SIG-M5 treated with dmso at 0.1 percent for 504 hours (cell line): ENCODE measurements around the gene BRSK1.

Experiments
- DNase-seq: peaks from one replicate; lab custom pipeline; 2025; ENCODE audit not compliant: unreplicated experiment; lab: John Stamatoyannopoulos, UW

Gene BRSK1

DNA sequence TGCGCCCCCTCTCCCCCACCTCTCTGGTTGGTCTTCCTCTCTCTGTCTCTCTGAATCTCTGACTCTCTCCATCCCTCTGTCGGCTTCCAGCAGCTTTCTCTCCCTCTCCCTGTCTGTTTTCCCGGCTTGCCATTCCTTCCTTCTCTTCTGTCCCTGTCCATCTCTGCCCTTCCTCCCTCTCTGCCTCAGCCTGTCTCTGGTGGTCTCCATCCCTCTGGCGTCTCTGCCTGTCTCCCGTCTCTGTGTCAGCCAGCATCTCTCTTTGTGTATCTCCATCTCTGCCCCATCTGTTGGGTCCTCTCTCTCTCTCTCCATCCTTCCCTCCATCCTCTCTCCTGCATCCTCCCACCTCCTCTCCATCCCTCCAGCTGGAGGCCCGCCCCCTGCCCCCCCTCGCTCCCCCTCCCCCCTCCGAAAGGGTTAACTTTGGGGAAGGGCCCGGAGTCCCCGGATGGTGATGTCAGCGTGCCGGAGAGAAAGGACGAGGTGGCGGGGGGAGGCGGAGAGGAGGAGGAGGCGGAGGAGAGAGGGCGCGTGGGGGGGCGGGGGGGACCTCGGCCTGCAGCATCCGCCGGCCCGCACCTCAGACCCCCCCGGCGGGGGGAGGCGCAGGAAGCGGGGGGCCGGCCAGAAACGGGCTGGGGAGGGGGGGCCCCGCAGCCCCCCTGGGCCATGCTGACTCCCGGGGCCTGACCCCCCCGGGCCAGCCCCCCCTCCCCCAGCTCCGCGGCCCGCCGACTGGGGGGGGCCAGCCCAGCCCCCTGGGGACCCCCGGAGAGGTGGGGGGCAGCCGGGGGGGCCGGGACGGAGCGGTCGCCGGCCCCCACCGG is at the start of gene BRSK1:
TSS of gene BRSK1 (plus strand) at position 450 of the 830 bp plus-strand sequence. CDS start 446 bp downstream, outside the sequence.
- no peak for DNase-seq

DNA sequence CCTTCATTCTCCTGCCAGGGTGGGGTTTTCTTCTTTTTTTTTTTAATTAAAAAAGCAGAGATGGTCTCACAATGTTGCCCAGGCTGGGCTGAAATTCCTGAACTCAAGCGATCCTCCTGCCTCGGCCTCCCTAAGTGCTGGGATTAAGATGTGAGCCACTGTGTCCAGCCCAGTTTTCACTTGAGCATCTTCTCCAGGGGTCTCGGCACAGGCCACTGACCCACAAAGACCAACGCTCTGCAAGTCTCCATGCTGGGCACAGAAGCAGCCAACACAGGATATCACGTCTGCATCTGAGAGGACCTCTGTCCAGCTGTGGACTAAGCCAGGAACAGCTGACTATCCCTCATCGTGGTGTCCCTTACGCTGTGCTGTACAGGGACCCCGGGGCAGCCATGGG is 45.8 kb upstream of the BRSK1 start:
- no peak for DNase-seq

DNA sequence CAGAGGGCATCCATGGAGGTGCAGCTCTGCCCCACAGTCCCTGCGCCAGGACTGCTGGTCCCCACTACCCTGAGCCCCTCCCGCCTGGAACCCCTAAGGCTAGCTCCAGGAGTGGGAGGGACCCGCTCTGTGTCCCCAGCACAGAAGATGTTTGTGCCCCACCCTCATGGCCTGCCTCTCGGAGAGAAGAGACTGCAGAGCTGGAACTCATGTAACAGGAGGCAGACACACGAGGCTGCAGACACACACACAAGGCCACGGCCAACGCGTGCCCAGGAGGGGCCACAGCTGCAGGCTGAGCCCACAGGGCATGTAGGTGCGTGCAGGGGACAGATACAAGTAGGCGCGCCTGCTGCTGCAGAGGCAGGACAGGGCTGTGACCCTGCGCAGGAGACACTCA is 44.8 kb upstream of the BRSK1 start:
- DNase-seq: no peak

DNA sequence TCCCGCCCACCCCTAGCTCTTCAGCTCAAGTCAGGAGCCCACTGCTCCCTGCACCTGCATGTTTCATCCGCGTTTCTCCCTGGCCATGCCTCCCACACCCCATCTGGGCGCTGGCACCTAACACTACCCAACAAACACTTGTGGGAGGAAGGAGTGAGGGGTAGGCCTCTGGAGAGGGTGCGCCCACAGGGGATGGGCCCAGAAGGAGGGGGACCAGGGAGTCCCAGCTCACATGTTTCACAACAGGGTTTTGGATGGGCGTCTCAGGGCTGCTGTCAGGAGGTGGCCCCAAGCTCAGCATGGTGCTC is 43.1 kb upstream of the BRSK1 start:
- DNase-seq: no peak

GRCh38 chr19:55241143-55241934 is 42.5 kb upstream of the BRSK1 start:
- no peak for DNase-seq

DNA sequence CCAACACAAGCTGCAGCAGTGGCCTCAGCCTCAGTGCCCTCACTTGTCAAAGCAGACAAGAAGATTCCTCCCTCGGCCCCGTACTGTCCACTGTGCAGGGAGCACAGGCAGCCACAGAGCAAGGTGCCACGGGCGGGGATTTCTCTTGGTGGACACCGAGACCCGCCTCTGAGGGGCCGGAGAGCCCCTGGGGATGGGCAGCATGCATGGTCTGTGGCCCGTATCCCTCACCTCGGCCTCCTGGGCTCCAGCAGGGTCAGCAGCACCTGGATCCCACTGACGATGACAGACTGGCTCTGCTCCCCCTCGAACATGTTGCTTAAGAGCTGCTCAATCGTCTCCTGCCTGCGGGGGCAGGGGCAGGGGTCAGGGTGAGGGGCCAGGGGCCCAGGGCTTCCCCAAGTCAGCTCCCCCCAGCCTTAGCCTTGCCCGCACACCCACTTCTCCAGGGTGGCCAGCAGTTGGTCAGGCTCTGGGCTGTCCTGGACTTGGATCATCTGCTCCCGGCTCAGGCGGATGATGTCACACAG is 41.8 kb upstream of the BRSK1 start:
- no peak for DNase-seq

GRCh38 chr19:55242517-55242916 is 41.3 kb upstream of the BRSK1 start:
- DNase-seq: no peak

GRCh38 chr19:55244004-55244680 is 39.7 kb upstream of the BRSK1 start:
- DNase-seq: no peak

DNA sequence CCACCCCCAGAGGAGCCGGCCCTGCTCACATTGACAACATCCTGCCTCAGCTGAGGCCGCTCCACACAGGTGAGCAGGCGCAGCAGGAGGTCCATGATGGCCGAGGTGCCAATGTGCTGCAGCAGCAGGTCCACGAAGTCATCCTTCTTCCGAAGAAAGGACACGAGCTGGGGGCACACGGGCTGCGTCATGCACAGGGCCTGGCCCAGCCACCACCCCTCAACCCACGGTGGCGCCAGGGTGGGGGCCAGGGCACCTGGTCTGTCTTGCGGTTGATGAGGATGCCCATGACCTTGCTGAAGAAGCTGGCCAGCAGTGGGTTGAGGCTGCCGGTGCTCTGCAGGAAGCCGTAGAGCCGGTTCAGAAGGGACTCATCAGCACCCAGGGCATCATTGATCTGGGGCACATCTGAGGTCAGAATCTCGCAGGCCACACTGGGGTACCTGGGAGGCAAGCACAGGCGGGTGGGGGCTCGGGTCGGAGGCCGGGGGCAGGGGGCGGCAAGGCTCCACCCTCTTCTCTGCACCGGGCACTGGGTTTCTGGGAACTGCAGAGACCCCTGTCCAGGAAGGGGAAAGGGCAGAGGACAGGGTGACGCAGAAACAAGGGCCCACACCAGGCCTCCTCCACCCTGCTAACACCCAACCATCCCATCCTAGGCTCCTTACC is 38.4 kb upstream of the BRSK1 start:
- DNase-seq: no peak

DNA sequence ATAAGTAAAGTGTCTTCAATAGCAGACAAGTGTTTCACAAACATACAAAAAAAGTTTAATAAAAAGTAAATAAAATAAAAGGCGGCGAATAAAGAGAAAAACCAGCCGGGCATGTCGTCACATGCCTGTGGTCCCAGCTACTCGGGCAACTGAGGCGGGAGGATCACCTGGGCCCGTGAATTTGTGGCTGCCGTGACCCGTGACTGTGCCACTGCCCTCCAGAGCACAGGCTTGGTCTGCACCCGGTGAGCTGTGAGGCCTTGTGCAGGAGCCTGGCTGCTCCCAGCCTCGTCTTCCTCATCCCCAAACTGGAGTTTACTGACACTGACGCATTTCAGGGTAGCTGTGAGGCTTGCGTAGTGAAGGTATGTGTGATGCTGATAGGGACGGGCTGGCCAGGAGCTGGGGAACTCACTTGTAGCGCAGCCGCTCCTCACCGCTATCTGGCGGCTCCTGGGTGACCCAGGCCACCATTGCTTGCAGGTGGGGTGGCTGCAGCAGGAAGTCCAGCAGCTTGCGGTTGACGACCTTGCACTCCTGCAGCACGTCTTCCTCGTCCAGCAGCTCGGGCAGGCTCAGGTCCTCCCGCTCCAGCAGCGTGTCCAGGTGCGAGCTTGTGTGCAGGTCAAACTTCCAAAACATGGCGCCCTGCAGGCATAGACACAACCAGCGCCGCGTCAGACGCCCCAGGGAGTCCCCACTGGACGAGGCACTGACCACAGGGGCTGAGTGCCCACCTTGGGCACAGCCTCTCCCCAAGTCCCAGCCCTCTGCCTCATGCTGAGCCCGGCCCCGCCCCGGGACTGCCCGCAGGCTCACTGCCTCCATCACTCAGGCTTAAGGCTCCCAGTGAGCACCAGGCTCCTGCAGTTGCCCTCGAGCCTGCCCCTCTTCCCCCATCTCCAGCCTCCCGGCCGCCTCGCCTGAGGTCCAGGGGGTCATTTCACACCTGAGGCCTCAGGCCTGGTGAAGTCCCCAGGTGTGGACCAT is 37.0 kb upstream of the BRSK1 start:
- DNase-seq: no peak

DNA sequence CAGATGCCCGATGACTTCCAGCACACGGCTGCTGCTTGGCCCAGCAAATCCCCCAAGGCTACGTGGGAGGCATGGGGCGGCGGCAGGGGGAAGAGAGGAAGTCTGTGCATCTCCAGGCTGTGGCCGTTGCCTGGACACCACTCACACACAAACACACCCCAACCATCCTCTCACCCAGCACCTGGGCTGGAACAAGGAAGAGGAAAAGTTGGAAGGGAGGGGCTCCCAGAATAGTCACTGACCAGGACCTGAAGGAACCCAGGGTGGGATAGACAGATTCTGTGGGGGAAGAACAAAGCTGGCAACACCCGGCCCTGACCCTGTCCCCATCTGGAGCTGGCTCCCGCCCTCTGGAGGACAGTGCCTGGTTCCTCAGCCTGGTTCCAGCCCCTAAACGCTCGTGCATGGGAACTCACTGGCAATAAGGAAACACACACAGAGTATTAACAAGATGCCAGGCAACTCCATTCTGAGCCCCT is 36.1 kb upstream of the BRSK1 start:
- peak; percentile 47 for DNase-seq

DNA sequence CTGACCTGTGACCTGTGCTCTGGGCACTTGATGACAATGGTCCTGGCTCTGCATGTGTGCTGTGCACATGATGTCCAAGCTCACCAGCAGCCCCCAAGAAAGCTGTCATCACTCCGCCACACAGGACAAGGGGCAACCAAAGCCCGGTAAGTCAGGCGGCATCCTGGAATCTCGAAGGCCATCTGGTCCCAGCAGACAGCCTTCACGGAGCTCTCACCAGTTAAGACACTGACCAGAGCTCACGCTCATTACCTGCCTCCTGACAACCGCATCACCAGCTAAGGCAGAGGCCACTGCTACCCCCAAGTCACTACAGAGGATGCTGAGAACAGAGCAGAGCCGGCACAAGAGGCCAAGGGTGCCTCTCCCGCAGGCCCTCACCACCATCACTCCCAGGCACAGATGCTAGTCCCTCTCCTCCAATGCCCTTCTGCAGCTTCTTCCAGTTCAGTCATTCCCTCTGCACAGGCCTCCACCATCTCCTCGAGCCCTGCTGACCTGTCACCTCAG is 35.6 kb upstream of the BRSK1 start:
- DNase-seq: no peak

DNA sequence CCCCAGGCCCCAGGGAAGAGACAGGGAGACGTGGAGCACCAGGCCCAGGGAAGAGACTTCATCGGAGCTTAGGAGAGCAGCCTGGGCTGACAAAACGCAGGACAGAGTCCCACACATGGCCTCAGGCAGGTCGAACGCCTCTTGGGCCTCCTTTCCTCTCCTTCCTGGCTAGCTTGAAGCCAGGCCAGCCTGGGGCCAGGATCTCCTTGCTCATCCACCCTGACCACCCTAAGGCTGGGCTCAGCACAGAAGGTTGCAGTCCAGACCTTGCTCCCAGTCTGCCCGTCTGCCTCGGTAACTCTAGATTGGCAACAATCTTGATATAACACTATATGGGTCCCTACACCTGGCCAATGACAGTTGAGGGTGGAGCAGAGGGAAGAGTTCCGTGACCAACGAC is 35.1 kb upstream of the BRSK1 start:
- no peak for DNase-seq

- no peak for DNase-seq
These were observed 34.0 kb upstream of the BRSK1 start for GRCh38 chr19:55249841-55250240.

DNA sequence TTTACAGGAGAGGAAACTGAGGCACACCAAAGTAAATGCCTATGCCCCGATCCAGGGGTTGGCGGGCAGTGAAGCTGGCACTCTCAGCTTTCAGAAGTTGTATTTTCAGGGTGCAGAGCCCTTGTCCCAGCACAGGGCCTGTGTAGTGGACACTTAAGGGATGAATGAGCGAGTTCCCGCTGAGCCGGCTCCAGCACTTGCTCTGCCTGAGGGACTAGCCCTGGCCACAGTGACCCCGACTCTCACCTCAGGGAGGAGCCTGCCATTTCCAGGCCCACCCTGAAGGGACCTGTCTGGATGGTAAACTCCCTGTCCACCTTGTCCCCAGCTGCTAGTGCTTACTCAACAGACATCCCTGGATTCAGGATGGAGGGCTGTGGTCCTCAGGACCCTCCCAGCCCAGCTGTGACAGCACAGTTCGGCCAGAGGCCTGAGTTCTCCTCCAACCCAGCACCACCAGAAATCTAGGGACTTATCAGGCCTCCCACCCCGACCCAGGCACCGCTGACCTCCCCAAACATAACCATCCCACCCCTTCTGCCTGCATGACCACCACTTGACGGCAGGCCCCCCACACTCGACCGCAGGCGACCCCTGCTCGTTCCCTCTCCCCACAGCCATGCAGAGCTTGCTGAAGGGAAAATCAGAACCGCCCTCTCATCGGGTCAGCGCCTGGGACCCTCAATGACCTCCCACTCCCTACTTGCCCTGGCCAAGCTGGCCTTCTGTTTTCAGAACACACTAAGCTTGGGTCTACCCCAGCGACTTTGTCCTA is 33.3 kb upstream of the BRSK1 start:
- no peak for DNase-seq

DNA sequence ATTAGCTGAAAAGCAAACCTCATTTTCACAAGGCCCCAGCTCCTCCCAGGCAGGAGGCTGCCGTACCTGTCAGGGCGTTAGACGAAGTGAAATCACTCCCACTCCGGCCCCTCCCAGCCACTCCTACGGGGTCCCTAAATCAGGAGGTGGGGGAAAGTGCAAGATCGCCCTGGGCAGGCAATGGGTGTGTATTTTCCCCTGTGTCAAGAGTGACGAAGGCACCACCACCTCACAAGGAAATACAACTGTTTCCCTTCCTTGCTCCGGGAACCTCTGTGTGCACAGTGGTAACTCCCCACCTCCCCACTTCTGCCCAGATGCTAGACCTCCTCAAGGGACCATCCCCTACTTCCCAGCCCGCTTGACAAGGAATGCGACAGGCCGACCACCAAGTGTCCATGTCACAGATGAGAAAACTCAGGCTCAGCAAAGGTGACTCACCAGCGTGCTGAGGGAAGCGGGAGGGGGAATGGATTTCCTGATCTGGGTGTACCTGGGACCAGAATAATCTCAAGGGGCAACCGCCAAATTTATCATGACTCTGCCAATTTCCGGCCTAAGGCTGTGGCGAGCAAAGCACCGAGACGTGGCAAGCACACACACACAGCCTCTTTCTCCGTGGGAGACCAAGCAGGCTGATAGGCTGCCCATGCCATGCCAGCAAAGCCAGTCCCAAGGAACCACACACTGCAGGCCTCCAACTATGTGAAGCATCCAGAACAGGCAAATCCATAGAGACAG is 32.3 kb upstream of the BRSK1 start:
- DNase-seq: no peak

DNA sequence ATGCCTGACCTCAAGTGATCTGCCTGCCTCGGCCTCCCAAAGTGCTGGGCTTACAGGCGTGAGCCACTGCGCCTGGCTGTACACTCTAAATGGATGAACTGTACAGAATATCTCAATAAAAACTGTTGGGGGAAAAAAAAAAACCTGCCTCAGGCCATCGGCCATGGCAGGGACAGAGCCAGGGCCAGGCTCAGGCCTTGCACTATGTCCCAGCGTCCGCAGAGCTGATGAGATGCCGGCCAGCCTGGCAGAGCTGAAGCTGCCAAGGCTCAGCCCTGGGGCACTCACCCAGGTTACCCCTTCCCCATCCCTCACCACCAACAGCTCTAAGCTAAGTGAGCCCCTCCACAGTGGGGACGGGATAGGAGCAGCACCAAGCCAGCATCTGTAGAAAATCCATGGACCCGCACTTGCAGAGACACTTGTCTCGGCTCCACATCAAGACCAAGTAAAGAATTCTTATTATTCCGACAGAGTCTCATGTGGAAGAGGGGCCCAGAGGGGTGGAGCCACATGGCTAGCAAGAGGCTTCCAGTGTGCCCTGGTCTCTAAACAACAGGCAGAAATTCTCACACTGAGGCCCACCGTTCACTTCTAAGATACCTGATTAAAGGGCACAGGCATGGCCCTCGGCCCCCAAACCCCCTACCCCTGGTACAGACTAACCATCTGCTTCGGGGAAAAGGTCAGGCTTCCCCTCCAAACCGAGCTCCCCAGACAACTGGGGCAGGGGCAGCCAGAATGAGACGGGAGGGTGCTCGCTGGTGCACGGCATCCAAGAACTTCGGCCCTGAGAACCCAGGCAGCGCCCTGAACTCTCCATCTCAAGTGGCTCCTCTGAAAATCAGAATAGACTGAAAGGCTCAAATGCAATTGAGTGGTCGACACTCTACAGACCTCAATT is 30.8 kb upstream of the BRSK1 start:
- DNase-seq: no peak
